Keratinocyte (primary cell): ENCODE results near the gene MYO10. TPM values are rescaled to one million over a fixed set of nuclear protein-coding genes. Genes with fewer than 3 reads are reported as not detected.

ENCODE experiments used
- DNase-seq: peaks from one replicate; pipeline ENCODE4 v3.0.0-alpha.2; 2011; ENCODE audit warnings: low read depth, missing footprints, low spot score
- FAIRE-seq: peaks from 2 replicates; lab custom pipeline; 2011; peaks lifted over from hg19 to GRCh38; lab: Jason Lieb, UNC
- H2AFZ ChIP-seq: 2 replicates; pipeline ENCODE4 v1.6.0; 2012; ENCODE audit warnings: low read length, control low read depth, inconsistent platforms; ENCODE audit not compliant: control insufficient read depth
- H3K27ac ChIP-seq: 2 replicates; pipeline ENCODE4 v1.5.1; 2011; ENCODE audit warnings: low read length; ENCODE audit not compliant: control insufficient read depth, insufficient read depth
- H3K27me3 ChIP-seq: 3 replicates; pipeline ENCODE4 v1.6.0; 2011; ENCODE audit warnings: low read length; ENCODE audit not compliant: control insufficient read depth, insufficient read depth; ENCODE audit errors: extremely low read depth
- H3K36me3 ChIP-seq, 2 experiments: 2 replicates in 1 of 2; 3 replicates in 1 of 2; pipeline ENCODE4 v1.5.1; 2011; ENCODE audit warnings: low read length in 2 of 2, mild to moderate bottlenecking in 1 of 2; ENCODE audit not compliant: control insufficient read depth in 2 of 2, insufficient read depth in 2 of 2; ENCODE audit errors: extremely low read depth in 1 of 2
- H3K4me1 ChIP-seq: 3 replicates; pipeline ENCODE4 v1.5.1; 2011; ENCODE audit warnings: low read length; ENCODE audit not compliant: control insufficient read depth, insufficient read depth; ENCODE audit errors: extremely low read depth
- H3K4me2 ChIP-seq: 3 replicates; pipeline ENCODE4 v1.6.0; 2011; ENCODE audit warnings: low read depth, low read length; ENCODE audit not compliant: control insufficient read depth, insufficient read depth; ENCODE audit errors: extremely low read depth
- H3K4me3 ChIP-seq, 3 experiments: fragments of 200-600 bp in 1 of 3; sonication (generic) in 1 of 3; 2 replicates in 2 of 3; 3 replicates in 1 of 3; pipeline ENCODE4 v1.5.1; 2011 to 2016; ENCODE audit warnings: low read length in 3 of 3, mild to moderate bottlenecking in 3 of 3, control low read depth in 2 of 3, inconsistent platforms in 1 of 3, low read depth in 1 of 3, mixed read lengths in 1 of 3, mixed run types in 1 of 3, moderate library complexity in 1 of 3; ENCODE audit not compliant: control insufficient read depth in 2 of 3, insufficient read depth in 2 of 3; ENCODE audit errors: extremely low read depth in 1 of 3
- H3K79me2 ChIP-seq: 2 replicates; pipeline ENCODE4 v1.6.0; 2012; ENCODE audit warnings: low read length; ENCODE audit not compliant: control insufficient read depth, insufficient read depth
- H3K9ac ChIP-seq: 3 replicates; pipeline ENCODE4 v1.6.0; 2011; ENCODE audit warnings: low read length; ENCODE audit not compliant: control insufficient read depth, insufficient read depth; ENCODE audit errors: extremely low read depth
- H3K9me1 ChIP-seq: 3 replicates; pipeline ENCODE4 v1.6.0; 2011; ENCODE audit warnings: low read length; ENCODE audit not compliant: control insufficient read depth, insufficient read depth; ENCODE audit errors: extremely low read depth
- H3K9me3 ChIP-seq: 2 replicates; pipeline ENCODE4 v1.5.1; 2012; ENCODE audit warnings: low read depth, low read length; ENCODE audit not compliant: control insufficient read depth
- H4K20me1 ChIP-seq: 3 replicates; pipeline ENCODE4 v1.6.0; 2011; ENCODE audit warnings: low read length; ENCODE audit not compliant: control insufficient read depth, insufficient read depth; ENCODE audit errors: extremely low read depth
- EZH2 ChIP-seq: IDR thresholded peaks from one replicate; pipeline ENCODE4 v1.6.1; 2012; ENCODE audit warnings: inconsistent platforms, mild to moderate bottlenecking, low read length, moderate library complexity
- dilution Hi-C: fragments of 300-500 bp; cut with MboI; formaldehyde crosslinking; loops from one replicate; pipeline ENCODE4 v1.7.0; 2020; ENCODE audit warnings: low sequenced_read_pairs; ENCODE audit not compliant: extremely low pct_ligation_motif_present
- polyA plus RNA-seq, 5 experiments: library from polyadenylated mRNA; depleted of rRNA in 3 of 5; stranded (reverse) in 3 of 5; stranded (forward) in 1 of 5; unstranded in 1 of 5; fragments of >200 nt; gene quantifications; 1 replicate in 1 of 5; 2 replicates in 3 of 5; 3 replicates in 1 of 5; pipeline versions ENCODE4 v1.2.1 to v1.2.3, GENCODE V29; 2011 to 2012; ENCODE audit warnings: missing spikeins in 2 of 5, low read depth in 1 of 5, low replicate concordance in 1 of 5
- TF ChIP-seq, protein P1 (sequence below), 3 experiments: IDR thresholded peaks in 1 of 3; conservative IDR thresholded peaks in 1 of 3; optimal IDR thresholded peaks in 1 of 3; 2 replicates in 2 of 3; 3 replicates in 1 of 3; pipeline versions ENCODE3 to v1.5.1; 2011; ENCODE audit warnings: low read length in 3 of 3, mild to moderate bottlenecking in 3 of 3, moderate library complexity in 2 of 3, control low read depth in 1 of 3, inconsistent platforms in 1 of 3; ENCODE audit not compliant: insufficient read depth in 2 of 3; ENCODE audit errors: extremely low read depth in 1 of 3

The MYO10 gene
- polyA plus RNA-seq, 1 donor (not counting 4 experiments of a cell fraction or from before 2014, with no cell fraction given): 22.0 TPM

DNA sequence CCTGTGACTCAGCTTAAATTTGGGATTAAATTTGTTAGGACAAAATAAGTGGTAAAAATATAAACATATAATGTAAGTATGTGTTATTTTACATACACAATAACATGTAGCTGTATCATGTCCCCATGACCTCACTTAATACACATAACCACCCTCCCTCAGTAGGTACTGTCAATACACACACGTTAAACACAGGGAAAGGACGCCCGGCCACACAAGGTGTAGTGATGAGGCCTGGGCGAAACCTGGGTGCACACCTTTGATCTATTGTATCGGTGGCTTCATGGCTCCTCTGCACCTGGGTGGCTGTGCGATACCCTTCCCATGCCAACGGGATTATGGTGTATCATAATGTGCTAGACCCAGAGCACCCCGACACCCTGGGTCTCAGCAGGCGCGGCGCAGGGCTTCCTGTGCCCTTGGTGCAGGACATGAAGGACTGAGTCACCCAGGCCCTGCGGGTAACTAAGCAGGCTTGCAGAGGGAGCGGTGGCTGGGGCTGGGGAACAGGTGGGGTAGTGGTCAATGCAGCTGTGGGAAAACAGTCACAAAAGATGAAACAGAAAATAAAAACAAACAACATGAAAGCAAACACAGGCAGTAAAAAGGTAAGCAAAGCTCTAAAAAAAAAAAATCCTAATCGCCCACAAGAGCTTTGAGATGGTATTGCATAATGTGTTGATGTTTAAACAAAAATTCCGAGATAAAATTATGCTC lies 191.8 kb downstream of the MYO10 start:
- Histone ChIP-seq H3K27me3 (no peaks in the 10 kb centered on the region), H3K27ac (no peak overlapping the region), H3K79me2 (peaks cover 3% of the 10 kb centered on the region), H4K20me1 (no peaks in the 10 kb centered on the region), H3K36me3 (peaks cover 10 to 16% of the 10 kb centered on the region in 2 experiments), H3K4me2 (no peak overlapping the region), H3K9me1 (no peaks in the 10 kb centered on the region), H3K4me3 (no peak overlapping the region), H3K9me3 (no peaks in the 10 kb centered on the region), H3K4me1 (peaks cover 5% of the 10 kb centered on the region), H3K9ac (no peak overlapping the region), H2AFZ (no peak overlapping the region)
- dilution Hi-C loops: no loop called here
- DNase-seq (no peak), FAIRE-seq (no peak)
- TF ChIP-seq, protein P1, sequence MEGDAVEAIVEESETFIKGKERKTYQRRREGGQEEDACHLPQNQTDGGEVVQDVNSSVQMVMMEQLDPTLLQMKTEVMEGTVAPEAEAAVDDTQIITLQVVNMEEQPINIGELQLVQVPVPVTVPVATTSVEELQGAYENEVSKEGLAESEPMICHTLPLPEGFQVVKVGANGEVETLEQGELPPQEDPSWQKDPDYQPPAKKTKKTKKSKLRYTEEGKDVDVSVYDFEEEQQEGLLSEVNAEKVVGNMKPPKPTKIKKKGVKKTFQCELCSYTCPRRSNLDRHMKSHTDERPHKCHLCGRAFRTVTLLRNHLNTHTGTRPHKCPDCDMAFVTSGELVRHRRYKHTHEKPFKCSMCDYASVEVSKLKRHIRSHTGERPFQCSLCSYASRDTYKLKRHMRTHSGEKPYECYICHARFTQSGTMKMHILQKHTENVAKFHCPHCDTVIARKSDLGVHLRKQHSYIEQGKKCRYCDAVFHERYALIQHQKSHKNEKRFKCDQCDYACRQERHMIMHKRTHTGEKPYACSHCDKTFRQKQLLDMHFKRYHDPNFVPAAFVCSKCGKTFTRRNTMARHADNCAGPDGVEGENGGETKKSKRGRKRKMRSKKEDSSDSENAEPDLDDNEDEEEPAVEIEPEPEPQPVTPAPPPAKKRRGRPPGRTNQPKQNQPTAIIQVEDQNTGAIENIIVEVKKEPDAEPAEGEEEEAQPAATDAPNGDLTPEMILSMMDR (optimal IDR thresholded peaks at IDR 0.05 in 1 of 3, IDR thresholded peaks at IDR 0.05 in 1 of 3, conservative IDR thresholded peaks at IDR 0.05 in 1 of 3; ENCODE audit: extremely low read depth in 1 of 3, insufficient read depth in 2 of 3, low read length in 3 of 3): no peak
- no peak for TF ChIP-seq EZH2

DNA sequence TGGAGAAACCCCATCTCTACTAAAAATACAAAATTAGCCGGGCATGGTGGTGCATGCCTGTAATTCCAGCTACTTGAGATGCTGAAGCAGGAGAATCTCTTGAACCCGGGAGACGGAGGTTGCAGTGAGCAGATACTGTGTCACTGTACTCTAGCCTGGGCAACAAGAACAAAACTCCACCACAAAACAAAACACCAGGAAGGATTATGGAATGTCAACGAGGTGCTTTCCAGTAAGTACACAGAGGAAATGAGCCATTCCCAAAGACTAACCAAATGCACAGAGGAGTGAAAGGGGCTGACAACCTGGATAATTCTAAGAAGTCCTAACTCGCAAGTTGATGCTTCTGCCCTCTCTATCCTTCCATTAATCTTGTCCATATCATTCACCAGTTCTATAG lies 193.2 kb downstream of the MYO10 start:
- H3K4me1 ChIP-seq: peaks cover 5% of the 10 kb centered on the region
- FAIRE-seq (no peak), DNase-seq (no peak)
- no peak overlapping the region for H3K27ac ChIP-seq
- no peaks in the 10 kb centered on the region for H3K9me3 ChIP-seq
- no peak for TF ChIP-seq EZH2
- TF ChIP-seq, protein P1 (optimal IDR thresholded peaks at IDR 0.05 in 1 of 3, IDR thresholded peaks at IDR 0.05 in 1 of 3, conservative IDR thresholded peaks at IDR 0.05 in 1 of 3; ENCODE audit: extremely low read depth in 1 of 3, insufficient read depth in 2 of 3, low read length in 3 of 3): no peak
- H3K9me1 ChIP-seq: no peaks in the 10 kb centered on the region
- peaks cover 3% of the 10 kb centered on the region for H3K79me2 ChIP-seq
- no peaks in the 10 kb centered on the region for H4K20me1 ChIP-seq
- no peak overlapping the region for H3K4me3 ChIP-seq
- H2AFZ ChIP-seq: no peak overlapping the region
- H3K4me2 ChIP-seq: no peak overlapping the region
- dilution Hi-C loops: no loop called here
- H3K27me3 ChIP-seq: no peaks in the 10 kb centered on the region
- no peak overlapping the region for H3K9ac ChIP-seq
- H3K36me3 ChIP-seq: peaks cover 9 to 10% of the 10 kb centered on the region in 2 experiments
